Stimulated activated CD8-positive, alpha-beta memory T cell treated with anti-CD3 and anti-CD28 coated beads, Interleukin-12 subunit alpha, Interleukin-12 subunit beta, amount 100 ng/mL, for 1 hour (primary cell): ENCODE results near the gene CCR9.
A peak's percentile ranks its signal among the peaks of the same experiment; 100 is the strongest.

Experiments used
- DNase-seq: peaks from one replicate; pipeline ENCODE4 v3.0.0-alpha.2; 2020; ENCODE audit warnings: low read depth

CCR9 gene

GRCh38 chr3:45909542-45909941, 23.2 kb downstream of the CCR9 start:
- no peak for DNase-seq

DNA sequence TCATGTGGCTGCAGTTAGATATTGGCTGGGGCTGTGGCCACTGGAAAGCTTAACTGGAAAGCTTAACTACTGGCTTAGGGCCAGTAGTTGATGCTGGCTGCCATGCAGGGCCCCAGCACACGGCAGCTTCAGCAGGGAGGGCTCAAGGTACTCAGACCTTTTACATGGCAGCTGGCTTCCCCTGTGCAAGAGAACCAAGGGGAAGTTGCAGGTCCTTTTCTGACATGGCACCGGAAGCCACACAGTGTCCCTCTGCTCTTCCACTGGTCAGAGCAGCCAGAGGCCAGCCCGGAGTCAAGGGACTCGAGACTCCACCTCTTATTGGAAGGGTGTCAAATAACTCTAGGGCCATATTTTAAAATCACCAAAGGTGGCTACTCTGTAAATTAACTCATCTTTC, 24.5 kb downstream of the CCR9 start:
- no peak for DNase-seq

GRCh38 chr3:45911511-45912226, 25.3 kb downstream of the CCR9 start:
- DNase-seq, result no peak

GRCh38 chr3:45912435-45912834, 26.1 kb downstream of the CCR9 start:
- DNase-seq, result no peak

DNA sequence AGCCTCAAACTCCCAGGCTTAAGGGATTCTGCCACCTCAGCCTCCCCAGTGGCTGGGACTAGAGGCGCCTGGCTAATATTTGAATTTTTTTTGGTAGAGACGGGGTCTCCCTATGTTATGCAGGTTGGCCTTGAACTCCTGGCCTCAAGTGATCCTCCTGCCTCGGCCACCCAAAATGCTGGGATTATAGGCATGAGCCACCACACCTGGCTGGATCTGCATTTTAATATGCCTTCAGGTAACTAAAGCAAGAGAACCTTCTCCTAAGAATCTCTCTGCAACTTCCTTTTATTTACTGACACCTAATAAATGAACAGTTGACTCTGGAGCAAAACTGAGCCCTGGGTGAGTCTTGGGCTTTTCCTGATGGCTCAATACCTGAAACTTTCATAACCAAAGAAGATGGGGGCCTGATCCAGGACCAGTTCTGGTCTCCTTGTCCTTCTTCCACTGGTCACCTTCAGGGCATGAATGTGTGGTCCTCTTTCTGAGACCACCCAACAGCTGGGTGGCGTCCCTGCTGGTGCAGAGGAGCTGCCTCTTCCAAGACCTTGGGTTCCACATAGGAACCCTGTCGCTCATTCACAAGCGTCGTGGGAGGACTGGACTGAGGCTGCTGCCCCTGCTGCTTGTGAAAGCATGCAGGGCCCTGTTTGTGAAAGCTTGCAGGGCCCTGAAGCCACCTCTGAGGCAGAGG, 28.2 kb downstream of the CCR9 start:
- DNase-seq, result no peak

DNA sequence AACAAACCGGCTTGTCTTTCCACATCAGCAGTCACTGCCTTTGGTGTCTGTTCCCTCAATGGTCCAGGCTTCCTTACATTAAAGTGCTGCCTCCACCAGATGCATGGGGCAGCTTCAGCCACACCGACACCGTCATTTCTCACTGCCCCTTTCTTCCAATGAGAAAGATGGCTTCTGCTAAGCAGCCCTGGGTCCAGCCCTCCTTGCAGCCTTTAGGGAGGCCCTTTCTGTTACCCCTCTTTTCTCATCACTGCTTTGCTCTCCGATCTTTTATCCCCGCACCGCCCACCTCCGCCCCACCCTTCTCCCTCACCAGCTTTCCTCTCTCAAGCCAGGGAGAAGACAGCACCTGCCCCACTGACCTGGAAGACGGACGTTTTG, 28.7 kb downstream of the CCR9 start:
- no peak for DNase-seq

GRCh38 chr3:45915518-45916231, 29.3 kb downstream of the CCR9 start:
- peak; percentile 57 for DNase-seq

DNA sequence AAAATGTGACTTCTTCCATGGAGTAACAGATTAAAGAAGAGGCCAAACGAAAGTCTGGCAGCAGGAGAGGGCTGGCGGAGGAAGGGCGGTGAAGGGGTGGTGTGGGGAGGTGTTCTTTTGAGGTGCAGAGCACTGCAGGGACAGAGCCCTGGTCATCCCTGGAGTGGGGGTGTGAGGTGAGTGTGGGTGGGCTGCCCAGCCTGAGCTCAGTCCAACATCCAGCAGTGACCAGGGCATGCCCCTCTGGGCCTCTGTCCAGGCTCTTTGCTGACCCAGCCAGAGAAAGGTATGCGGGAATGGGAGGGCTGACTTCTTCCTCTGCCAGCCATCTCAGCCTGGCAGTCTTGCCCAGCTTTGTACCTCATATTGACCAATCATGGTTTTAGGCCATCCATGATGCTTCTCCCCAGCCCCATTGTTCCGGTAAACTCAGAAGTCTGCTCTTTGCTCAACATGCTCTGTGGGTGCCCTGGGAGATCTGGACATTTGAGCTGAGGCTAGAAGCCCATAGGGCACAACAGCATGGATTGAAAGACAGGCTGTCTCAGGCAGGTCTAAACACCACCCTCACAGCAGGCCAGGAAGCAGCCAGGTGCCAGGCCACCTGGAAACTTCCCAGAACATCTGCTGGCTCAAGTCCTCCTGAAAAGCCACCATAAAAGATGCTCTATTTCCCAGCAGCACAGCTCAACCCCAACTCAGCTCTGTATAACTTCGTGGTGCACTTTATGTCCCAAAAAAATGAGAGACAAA, 31.0 kb downstream of the CCR9 start:
- DNase-seq, result no peak

DNA sequence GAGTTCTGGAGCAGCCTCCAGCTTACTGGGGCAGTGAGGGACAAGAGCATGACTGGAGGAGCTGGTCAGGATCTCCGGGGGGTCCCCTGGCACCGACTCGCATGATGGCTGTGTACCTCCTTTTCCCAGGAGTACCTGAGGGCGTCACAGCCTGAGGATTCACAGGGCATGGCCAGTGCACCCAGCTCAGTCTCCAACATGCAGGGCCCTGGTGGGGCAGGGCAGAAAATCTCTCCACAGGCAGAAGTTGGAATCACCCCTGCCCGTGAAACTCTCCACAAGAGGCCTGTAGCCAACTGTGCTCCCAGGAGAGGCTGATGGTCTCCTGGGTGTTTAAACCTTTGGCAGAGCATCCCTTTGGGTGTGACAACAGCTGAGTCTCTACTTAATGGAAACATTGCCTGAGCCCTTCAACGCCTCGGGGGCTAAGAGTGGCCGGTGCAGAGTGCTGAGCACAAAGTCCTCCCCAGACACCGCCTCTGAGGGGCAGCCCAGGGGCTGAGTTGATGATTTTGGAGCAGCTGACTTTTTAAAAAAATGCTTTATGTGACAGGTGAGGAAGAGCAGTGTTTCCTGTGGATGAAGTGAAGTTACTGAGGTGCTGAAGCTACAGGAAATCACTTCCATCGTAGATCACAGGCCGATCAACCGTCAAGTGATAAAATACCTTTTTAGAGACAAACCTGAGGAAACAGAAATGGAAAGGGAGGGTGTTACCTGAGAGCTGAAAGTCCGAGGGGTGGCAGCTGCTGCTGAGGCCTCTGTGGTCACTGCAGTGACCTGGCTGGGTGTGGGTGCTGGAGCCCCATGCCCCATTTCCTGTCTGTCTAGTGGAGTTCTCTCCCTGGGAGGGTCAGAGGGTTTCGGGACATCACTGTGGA, 35.1 kb downstream of the CCR9 start:
- DNase-seq, result no peak

DNA sequence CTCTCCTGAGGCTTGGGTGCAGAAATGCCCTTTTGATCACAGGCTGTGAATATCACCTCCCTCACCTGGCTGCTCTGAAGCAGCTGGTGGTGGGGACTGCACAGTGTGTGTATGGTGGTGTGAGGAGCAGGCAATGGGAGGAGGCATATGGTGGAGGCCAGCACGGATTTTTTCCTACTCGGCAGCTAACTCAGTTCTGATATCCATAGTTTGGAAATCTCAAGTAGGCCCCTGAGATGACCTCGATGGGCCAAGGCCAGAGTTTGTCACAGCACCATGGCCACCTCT, 35.6 kb downstream of the CCR9 start:
- no peak for DNase-seq

- no peak for DNase-seq
Observed at GRCh38 chr3:45922950-45923590, 36.7 kb downstream of the CCR9 start.

DNA sequence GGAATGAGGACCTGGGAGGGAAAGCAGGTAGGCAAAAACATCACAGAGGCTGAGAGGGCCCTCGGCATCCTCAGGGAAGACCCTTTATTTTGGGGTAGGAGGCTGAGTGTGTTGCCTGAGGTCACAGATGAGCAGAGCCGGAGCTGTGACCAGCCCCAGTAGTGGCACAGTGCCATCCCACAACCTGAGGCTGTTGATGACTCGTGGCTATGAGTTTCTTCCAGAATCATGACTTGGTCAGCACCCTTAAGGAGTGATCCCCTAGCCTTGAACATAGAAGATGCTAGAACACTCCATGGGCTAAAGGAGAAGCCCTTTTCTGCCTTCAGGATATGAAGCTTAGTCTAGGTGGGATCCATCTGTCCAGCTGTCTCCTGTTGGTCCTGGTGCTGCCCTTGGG, 37.4 kb downstream of the CCR9 start:
- no peak for DNase-seq

DNA sequence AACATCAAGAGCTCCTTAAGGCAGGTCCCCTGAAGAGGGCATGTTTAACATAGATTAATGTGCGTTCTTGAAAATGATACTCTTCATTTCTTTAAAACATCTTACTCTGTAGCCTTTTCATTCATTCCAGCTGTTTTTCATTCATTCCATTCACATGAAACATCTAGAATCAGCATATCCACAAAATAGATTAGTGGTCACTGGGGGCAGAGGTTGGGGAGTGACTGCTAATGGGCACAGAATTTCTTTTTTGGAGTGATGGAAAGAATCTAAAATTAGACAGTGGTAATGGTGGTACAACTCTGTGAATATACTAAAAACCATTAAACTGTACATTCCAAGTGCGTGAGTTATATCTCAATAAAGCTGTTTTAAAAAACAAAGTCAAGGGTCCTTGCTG, 41.5 kb downstream of the CCR9 start:
- no peak for DNase-seq

GRCh38 chr3:45929042-45929679, 42.8 kb downstream of the CCR9 start:
- peak; percentile 31 for DNase-seq

GRCh38 chr3:45931496-45931895, 45.2 kb downstream of the CCR9 start:
- no peak for DNase-seq

DNA sequence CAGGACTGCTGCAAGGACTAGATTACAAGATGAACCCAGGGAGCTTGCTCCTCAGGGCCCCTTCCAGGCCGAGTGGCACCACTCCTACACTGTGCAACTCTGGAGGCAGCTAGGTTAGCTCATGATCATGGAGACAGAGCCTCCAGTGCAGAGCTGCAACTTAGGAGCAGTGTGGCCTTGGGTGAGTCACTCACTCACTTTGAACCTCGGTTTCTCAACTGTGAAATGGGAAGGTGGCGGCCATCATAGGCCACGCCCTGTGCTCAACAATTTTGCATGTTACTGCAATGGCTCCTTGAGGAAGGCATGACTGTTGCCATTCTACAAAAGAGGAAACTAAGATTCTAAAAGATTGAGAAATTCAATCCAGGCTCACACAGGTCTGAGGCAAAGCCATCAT, 45.8 kb downstream of the CCR9 start:
- no peak for DNase-seq

- no peak for DNase-seq
Observed at GRCh38 chr3:45933591-45933990, 47.2 kb downstream of the CCR9 start.

GRCh38 chr3:45936261-45936660, 49.9 kb downstream of the CCR9 start:
- DNase-seq, result no peak

- DNase-seq, result no peak
Observed at GRCh38 chr3:45937206-45938042, 51.1 kb downstream of the CCR9 start.

GRCh38 chr3:45938043-45938435, 51.7 kb downstream of the CCR9 start:
- DNase-seq, result no peak
